ENCODE measurements around the gene UBR3. TPM values are rescaled to one million over a fixed set of nuclear protein-coding genes. Genes with fewer than 3 reads are reported as not detected.
"Not testable (repeated sequence)": the region's sequence is repeated elsewhere in the genome, so short reads cannot be mapped to it uniquely, and the experiment has no call there.

The UBR3 gene
- total and polyA plus RNA-seq, 2 experiments from 2014 or later, result 10.7 to 28.0 TPM

DNA sequence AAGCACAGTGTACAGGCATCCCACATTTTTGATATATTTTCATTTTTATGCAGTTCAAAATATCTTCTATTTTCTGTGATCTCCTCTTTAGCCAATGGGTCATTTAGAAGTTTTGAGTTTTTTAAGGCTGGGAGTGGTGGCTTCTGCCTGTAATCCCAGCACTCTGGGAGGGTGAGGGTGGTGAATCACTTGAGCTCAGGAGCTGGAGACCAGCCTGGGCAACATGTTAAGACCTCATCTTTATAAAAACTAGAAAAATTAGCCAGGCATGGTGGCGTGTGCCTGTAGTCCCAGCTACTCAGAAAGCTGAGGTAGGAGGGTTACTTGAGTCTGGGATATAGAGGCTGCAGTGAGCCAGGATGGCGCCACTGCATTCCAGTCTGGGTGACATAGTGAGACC is 17.8 kb downstream of the UBR3 start:
- Histone ChIP-seq H3K9me2 (ENCODE audit: insufficient read depth) (no peaks in the 10 kb centered on the region; the same call in 1 of the 2 replicates), H2AFZ (no peak overlapping the region), H4K20me1 (replicated peaks; ENCODE audit: insufficient read depth) (peaks cover 9% of the 10 kb centered on the region), H3K79me2 (replicated peaks; ENCODE audit: insufficient read depth) (peaks cover 57% of the 10 kb centered on the region), H3K4me2 (no peak overlapping the region), H3F3A (replicated peaks; ENCODE audit: low read depth) (no peaks in the 10 kb centered on the region), H3K27ac (ENCODE audit: low read depth) (no peak overlapping the region), H3K36me3 (ENCODE audit: insufficient read depth) (no peaks in the 10 kb centered on the region), H3K4me3 (no peak overlapping the region), H3K4me1 (ENCODE audit: insufficient read depth) (0 out of 2 replicates have a peak, but pooled peaks cover 3% of the 10 kb centered on the region), H3K27me3 (ENCODE audit: insufficient read depth) (no peaks in the 10 kb centered on the region)
- Mint-ChIP-seq H3K4me3 (no peak overlapping the region), H3K36me3 (ENCODE audit: low read depth) (peaks cover 34% of the 10 kb centered on the region), H3K4me1 (peaks cover 5% of the 10 kb centered on the region; the same call in 1 of the 3 replicates), H3K27me3 (ENCODE audit: insufficient read depth, low read depth, poor library complexity) (peaks cover 3% of the 10 kb centered on the region), H3K9me3 (no peaks in the 10 kb centered on the region; the same call in 1 of the 3 replicates), H3K27ac (no peak overlapping the region)
- no peak for DNase-seq (ENCODE audit: low spot score)
- ATAC-seq, result no peak
- TF ChIP-seq ZNF114 (CRISPR knock-in tag; IDR thresholded peaks at IDR 0.05) (no peak), STAT1 (IDR thresholded peaks at IDR 0.05; ENCODE audit: unreplicated experiment) (no peak), CREB1 (CRISPR knock-in tag; IDR thresholded peaks at IDR 0.05; ENCODE audit: low read depth) (no peak), NANOG (IDR thresholded peaks at IDR 0.05; ENCODE audit: borderline replicate concordance) (no peak), ZNF331 (CRISPR knock-in tag; IDR thresholded peaks at IDR 0.05; ENCODE audit: low read depth) (no peak), EZH2phosphoT487 (IDR thresholded peaks at IDR 0.05; ENCODE audit: unreplicated experiment) (no peak), EZH2 (IDR thresholded peaks at IDR 0.05; ENCODE audit: low read depth, unreplicated experiment) (no peak), POLR2AphosphoS5 (IDR thresholded peaks at IDR 0.05; ENCODE audit: low read depth) (no peak)
- TF ChIP-seq, protein P1, sequence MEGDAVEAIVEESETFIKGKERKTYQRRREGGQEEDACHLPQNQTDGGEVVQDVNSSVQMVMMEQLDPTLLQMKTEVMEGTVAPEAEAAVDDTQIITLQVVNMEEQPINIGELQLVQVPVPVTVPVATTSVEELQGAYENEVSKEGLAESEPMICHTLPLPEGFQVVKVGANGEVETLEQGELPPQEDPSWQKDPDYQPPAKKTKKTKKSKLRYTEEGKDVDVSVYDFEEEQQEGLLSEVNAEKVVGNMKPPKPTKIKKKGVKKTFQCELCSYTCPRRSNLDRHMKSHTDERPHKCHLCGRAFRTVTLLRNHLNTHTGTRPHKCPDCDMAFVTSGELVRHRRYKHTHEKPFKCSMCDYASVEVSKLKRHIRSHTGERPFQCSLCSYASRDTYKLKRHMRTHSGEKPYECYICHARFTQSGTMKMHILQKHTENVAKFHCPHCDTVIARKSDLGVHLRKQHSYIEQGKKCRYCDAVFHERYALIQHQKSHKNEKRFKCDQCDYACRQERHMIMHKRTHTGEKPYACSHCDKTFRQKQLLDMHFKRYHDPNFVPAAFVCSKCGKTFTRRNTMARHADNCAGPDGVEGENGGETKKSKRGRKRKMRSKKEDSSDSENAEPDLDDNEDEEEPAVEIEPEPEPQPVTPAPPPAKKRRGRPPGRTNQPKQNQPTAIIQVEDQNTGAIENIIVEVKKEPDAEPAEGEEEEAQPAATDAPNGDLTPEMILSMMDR (conservative IDR thresholded peaks at IDR 0.05; ENCODE audit: low read depth in 2 of 2), result no peak
- TF ChIP-seq, protein P2, sequence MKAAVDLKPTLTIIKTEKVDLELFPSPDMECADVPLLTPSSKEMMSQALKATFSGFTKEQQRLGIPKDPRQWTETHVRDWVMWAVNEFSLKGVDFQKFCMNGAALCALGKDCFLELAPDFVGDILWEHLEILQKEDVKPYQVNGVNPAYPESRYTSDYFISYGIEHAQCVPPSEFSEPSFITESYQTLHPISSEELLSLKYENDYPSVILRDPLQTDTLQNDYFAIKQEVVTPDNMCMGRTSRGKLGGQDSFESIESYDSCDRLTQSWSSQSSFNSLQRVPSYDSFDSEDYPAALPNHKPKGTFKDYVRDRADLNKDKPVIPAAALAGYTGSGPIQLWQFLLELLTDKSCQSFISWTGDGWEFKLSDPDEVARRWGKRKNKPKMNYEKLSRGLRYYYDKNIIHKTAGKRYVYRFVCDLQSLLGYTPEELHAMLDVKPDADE (IDR thresholded peaks at IDR 0.05), result no peak
- TF ChIP-seq, protein P3, sequence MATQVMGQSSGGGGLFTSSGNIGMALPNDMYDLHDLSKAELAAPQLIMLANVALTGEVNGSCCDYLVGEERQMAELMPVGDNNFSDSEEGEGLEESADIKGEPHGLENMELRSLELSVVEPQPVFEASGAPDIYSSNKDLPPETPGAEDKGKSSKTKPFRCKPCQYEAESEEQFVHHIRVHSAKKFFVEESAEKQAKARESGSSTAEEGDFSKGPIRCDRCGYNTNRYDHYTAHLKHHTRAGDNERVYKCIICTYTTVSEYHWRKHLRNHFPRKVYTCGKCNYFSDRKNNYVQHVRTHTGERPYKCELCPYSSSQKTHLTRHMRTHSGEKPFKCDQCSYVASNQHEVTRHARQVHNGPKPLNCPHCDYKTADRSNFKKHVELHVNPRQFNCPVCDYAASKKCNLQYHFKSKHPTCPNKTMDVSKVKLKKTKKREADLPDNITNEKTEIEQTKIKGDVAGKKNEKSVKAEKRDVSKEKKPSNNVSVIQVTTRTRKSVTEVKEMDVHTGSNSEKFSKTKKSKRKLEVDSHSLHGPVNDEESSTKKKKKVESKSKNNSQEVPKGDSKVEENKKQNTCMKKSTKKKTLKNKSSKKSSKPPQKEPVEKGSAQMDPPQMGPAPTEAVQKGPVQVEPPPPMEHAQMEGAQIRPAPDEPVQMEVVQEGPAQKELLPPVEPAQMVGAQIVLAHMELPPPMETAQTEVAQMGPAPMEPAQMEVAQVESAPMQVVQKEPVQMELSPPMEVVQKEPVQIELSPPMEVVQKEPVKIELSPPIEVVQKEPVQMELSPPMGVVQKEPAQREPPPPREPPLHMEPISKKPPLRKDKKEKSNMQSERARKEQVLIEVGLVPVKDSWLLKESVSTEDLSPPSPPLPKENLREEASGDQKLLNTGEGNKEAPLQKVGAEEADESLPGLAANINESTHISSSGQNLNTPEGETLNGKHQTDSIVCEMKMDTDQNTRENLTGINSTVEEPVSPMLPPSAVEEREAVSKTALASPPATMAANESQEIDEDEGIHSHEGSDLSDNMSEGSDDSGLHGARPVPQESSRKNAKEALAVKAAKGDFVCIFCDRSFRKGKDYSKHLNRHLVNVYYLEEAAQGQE (IDR thresholded peaks at IDR 0.05; ENCODE audit: unreplicated experiment), result no peak

DNA sequence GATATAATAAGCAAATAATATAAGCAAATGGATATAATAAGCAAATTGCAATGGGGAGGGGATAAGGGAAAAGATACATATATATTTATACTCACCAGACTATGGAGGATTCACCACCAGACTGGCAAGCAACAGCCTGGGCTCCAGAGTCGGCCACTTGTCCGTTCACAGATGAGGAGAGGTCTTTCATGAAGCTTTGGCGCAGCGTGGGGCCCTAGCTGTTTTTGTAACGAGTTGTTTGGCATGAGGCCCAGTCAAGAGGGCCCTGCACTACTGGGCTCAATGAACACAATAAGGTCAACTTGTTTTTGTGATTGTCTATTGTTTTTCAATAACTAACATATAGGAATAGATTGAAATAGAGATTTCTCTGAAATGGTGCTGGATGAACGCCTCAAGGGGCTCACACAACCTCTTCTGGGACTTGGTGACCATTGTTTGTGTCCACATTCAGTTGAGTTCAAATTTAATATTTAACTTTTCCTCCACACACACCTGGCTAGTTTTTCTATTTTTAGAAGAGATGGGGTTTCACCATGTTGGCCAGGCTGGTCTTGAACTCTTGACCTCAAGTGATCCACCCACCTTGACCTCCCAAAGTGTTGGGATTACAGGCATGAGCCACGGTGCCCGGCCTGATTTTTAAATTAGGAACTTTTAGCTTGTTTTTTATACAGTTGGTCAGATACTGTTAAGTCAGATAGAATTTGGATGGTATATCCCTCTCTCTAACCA is 21.9 kb downstream of the UBR3 start:
- H3K4me1 Mint-ChIP-seq; DNase-seq (ENCODE audit: low spot score); H3K36me3 ChIP-seq (ENCODE audit: insufficient read depth); H3K9me2 ChIP-seq (ENCODE audit: insufficient read depth); H3K9me3 Mint-ChIP-seq; H3F3A ChIP-seq (replicated peaks; ENCODE audit: low read depth); H3K27me3 ChIP-seq (ENCODE audit: insufficient read depth); ATAC-seq; H3K27me3 Mint-ChIP-seq (ENCODE audit: insufficient read depth, low read depth, poor library complexity); H3K4me2 ChIP-seq; H3K27ac ChIP-seq (ENCODE audit: low read depth); H2AFZ ChIP-seq; H3K4me3 ChIP-seq; H3K4me3 Mint-ChIP-seq; H4K20me1 ChIP-seq (replicated peaks; ENCODE audit: insufficient read depth); H3K4me1 ChIP-seq (ENCODE audit: insufficient read depth); H3K27ac Mint-ChIP-seq: not testable (repeated sequence)
- H3K79me2 ChIP-seq (replicated peaks; ENCODE audit: insufficient read depth), result peaks cover 80% of the 10 kb centered on the region
- peaks cover 14% of the 10 kb centered on the region; the same call in 2 of the 3 replicates for H3K36me3 Mint-ChIP-seq (ENCODE audit: low read depth)

Measured in GM23338 (cell line).